HG03066 (cell line): ENCODE data around the gene PDE4C.
"Not testable (repeated sequence)": the region's sequence is repeated elsewhere in the genome, so short reads cannot be mapped to it uniquely, and the experiment has no call there.

Experiments used
- ATAC-seq: cut with Tn5 transposase; IDR thresholded peaks from one replicate; pipeline ENCODE4 v1.9.1; 2021; ENCODE audit warnings: low read depth; ENCODE audit not compliant: unreplicated experiment

PDE4C gene

GRCh38 chr19:18224525-18225354 is 1.5 kb downstream of the PDE4C start:
- peak; percentile 88 for ATAC-seq

- peak; percentile 8 for ATAC-seq
These were observed 2.2 kb downstream of the PDE4C start for GRCh38 chr19:18223860-18224524.

GRCh38 chr19:18221815-18222725 is 4.2 kb downstream of the PDE4C start:
- ATAC-seq: no peak

- no peak for ATAC-seq
These were observed 5.5 kb downstream of the PDE4C start for GRCh38 chr19:18220632-18221275.

- no peak for ATAC-seq
These were observed 6.2 kb downstream of the PDE4C start for GRCh38 chr19:18219911-18220631.

GRCh38 chr19:18218600-18218999 is 7.6 kb downstream of the PDE4C start:
- no peak for ATAC-seq

- no peak for ATAC-seq
These were observed 8.1 kb downstream of the PDE4C start for GRCh38 chr19:18218159-18218558.

- no peak for ATAC-seq
These were observed 9.4 kb downstream of the PDE4C start for GRCh38 chr19:18216789-18217188.

GRCh38 chr19:18214779-18215433 is 11.3 kb downstream of the PDE4C start:
- no peak for ATAC-seq

- ATAC-seq: no peak
These were observed 14.6 kb downstream of the PDE4C start for GRCh38 chr19:18211683-18212082.

- not testable (repeated sequence) for ATAC-seq
These were observed 16.3 kb downstream of the PDE4C start for GRCh38 chr19:18209912-18210311.

GRCh38 chr19:18208098-18208951 is 17.9 kb downstream of the PDE4C start:
- ATAC-seq: no peak

- ATAC-seq: no peak
These were observed 20.2 kb downstream of the PDE4C start for GRCh38 chr19:18206018-18206417.

- no peak for ATAC-seq
These were observed 20.9 kb downstream of the PDE4C start for GRCh38 chr19:18205200-18205892.

GRCh38 chr19:18204394-18205199 is 21.6 kb downstream of the PDE4C start:
- no peak for ATAC-seq

GRCh38 chr19:18203863-18204393 is 22.3 kb downstream of the PDE4C start, which contains the start of gene RAB3A:
TSS of gene RAB3A (minus strand) at chr19:18204042. CDS start at chr19:18202740, 1,302 bp downstream.
- ATAC-seq: peak; percentile 86
